ENCODE results near the gene CDK2.

DNA sequence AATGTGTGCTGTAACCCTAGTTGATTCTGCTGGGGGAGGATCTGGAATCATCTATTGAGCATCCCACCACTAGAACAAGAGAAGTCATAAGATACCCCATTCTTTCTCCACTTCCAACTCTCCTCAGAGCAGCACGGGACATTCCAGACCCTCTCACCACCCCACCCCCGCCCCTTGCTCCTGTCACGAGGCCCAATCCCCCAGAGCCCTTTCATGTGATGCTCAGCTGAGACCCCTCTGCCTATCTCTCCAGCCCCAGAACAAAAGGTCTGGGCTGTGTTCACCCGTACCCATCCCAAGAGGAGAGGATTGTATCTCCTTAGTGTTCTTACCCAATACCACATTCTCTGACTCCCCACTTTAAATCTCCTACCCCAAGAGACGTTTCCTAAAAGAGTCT is 1.4 kb upstream of the CDK2 start:
- TF ChIP-seq, protein P1, sequence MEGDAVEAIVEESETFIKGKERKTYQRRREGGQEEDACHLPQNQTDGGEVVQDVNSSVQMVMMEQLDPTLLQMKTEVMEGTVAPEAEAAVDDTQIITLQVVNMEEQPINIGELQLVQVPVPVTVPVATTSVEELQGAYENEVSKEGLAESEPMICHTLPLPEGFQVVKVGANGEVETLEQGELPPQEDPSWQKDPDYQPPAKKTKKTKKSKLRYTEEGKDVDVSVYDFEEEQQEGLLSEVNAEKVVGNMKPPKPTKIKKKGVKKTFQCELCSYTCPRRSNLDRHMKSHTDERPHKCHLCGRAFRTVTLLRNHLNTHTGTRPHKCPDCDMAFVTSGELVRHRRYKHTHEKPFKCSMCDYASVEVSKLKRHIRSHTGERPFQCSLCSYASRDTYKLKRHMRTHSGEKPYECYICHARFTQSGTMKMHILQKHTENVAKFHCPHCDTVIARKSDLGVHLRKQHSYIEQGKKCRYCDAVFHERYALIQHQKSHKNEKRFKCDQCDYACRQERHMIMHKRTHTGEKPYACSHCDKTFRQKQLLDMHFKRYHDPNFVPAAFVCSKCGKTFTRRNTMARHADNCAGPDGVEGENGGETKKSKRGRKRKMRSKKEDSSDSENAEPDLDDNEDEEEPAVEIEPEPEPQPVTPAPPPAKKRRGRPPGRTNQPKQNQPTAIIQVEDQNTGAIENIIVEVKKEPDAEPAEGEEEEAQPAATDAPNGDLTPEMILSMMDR (IDR thresholded peaks at IDR 0.05; ENCODE audit: low read depth, low read length): no peak
- no peak for TF ChIP-seq EZH2phosphoT487 (IDR thresholded peaks at IDR 0.05; ENCODE audit: low read depth)

Measured in OCI-LY3 (cell line).